Measurements from ENCODE around the gene ZNF423. TPM values are rescaled to one million over a fixed set of nuclear protein-coding genes. Genes with fewer than 3 reads are reported as not detected.

ZNF423 gene
- polyA plus RNA-seq, 1 experiment, result 0.11 TPM

GRCh38 chr16:49778202-49778930, 77.5 kb downstream of the ZNF423 start:
- DNase-seq (ENCODE audit: low read depth, low spot score), result no peak
- Histone ChIP-seq H3K27me3 (ENCODE audit: control insufficient read depth, insufficient read depth, low read length) (no peaks in the 10 kb centered on the region), H3K9me3 (ENCODE audit: control insufficient read depth, insufficient read depth, low read length) (no peaks in the 10 kb centered on the region), H3K27ac (ENCODE audit: low read depth, low read length) (no peak overlapping the region), H3K4me3 (ENCODE audit: low read depth, low read length) (no peak overlapping the region)
- POLR2A ChIA-PET, result no interaction called here
- CTCF ChIA-PET, result no interaction called here
- no peak for TF ChIP-seq CTCF (IDR thresholded peaks at IDR 0.05; ENCODE audit: low read depth, low read length)

GRCh38 chr16:49776734-49777133, 79.2 kb downstream of the ZNF423 start:
- Histone ChIP-seq H3K9me3 (ENCODE audit: control insufficient read depth, insufficient read depth, low read length) (no peaks in the 10 kb centered on the region), H3K27ac (ENCODE audit: low read depth, low read length) (no peak overlapping the region), H3K4me3 (ENCODE audit: low read depth, low read length) (no peak overlapping the region), H3K27me3 (ENCODE audit: control insufficient read depth, insufficient read depth, low read length) (no peaks in the 10 kb centered on the region)
- DNase-seq (ENCODE audit: low read depth, low spot score), result no peak
- no peak for TF ChIP-seq CTCF (IDR thresholded peaks at IDR 0.05; ENCODE audit: low read depth, low read length)
- CTCF ChIA-PET, result no interaction called here
- POLR2A ChIA-PET, result no interaction called here

DNA sequence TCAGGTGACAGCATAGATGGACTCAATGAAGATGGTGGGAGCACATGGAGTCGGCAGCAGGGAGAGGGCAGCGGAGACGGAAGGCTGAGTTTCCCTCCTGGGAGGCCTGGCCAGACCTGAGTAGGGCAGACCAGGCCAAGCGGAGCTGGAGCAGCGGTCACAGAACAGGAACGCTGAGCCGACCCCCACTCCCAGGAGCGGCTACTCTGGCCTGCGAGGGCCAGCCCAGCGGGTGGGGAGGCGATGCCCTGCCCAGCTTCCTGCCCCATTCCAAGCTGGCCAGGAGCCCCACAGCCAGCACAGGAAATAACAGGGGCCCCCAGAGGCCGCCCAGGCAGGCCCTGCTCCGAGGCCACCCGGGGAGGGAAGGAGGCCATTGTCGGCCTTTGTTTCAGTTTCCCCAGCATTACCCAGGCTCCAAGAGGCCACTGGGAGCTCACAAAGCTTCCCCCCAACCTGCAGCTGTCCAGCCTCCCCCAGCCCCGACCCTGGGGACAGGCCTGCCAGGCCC, 79.8 kb downstream of the ZNF423 start:
- CTCF ChIA-PET, result no interaction called here
- H3K9me3 ChIP-seq (ENCODE audit: control insufficient read depth, insufficient read depth, low read length), result no peaks in the 10 kb centered on the region
- no peak overlapping the region for H3K27ac ChIP-seq (ENCODE audit: low read depth, low read length)
- POLR2A ChIA-PET, result no interaction called here
- H3K4me3 ChIP-seq (ENCODE audit: low read depth, low read length), result no peak overlapping the region
- H3K27me3 ChIP-seq (ENCODE audit: control insufficient read depth, insufficient read depth, low read length), result no peaks in the 10 kb centered on the region
- no peak for TF ChIP-seq CTCF (IDR thresholded peaks at IDR 0.05; ENCODE audit: low read depth, low read length)
- no peak for DNase-seq (ENCODE audit: low read depth, low spot score)

- POLR2A ChIA-PET, result no interaction called here
- DNase-seq (ENCODE audit: low read depth, low spot score), result no peak
These were observed 80.3 kb downstream of the ZNF423 start for GRCh38 chr16:49775581-49775980.

More at GRCh38 chr16:49775581-49775980, 80.3 kb downstream of the ZNF423 start:
- no peaks in the 10 kb centered on the region for H3K9me3 ChIP-seq (ENCODE audit: control insufficient read depth, insufficient read depth, low read length)
- H3K27ac ChIP-seq (ENCODE audit: low read depth, low read length), result no peak overlapping the region
- CTCF ChIA-PET, result no interaction called here
- no peak overlapping the region for H3K4me3 ChIP-seq (ENCODE audit: low read depth, low read length)
- H3K27me3 ChIP-seq (ENCODE audit: control insufficient read depth, insufficient read depth, low read length), result no peaks in the 10 kb centered on the region
- no peak for TF ChIP-seq CTCF (IDR thresholded peaks at IDR 0.05; ENCODE audit: low read depth, low read length)
